ENCODE measurements around the gene TESPA1.

- no peak for TF ChIP-seq POLR2AphosphoS5 (IDR thresholded peaks at IDR 0.05; ENCODE audit: low read depth, low read length)
- no peak for TF ChIP-seq TAF1 (IDR thresholded peaks at IDR 0.05; ENCODE audit: borderline replicate concordance, insufficient read depth, low read length)
- TF ChIP-seq REST (IDR thresholded peaks at IDR 0.05; ENCODE audit: insufficient read depth in 1 of 2, low read depth in 2 of 2, low read length in 2 of 2) = no peak
- no peak for TF ChIP-seq SIN3A (IDR thresholded peaks at IDR 0.05; ENCODE audit: borderline replicate concordance, insufficient read depth, low read length)
- TF ChIP-seq FOXP2 (optimal IDR thresholded peaks at IDR 0.05; ENCODE audit: borderline replicate concordance, extremely low read depth, extremely low read length, insufficient read depth) = no peak
Observed at GRCh38 chr12:54997929-54998522, 13.5 kb upstream of the TESPA1 start.

All from PFSK-1 (cell line).